H9 (cell line): Measurements from ENCODE around the gene VDAC1. TPM values are rescaled to one million over a fixed set of nuclear protein-coding genes. Genes with fewer than 3 reads are reported as not detected.

ENCODE experiments used
- DNase-seq: peaks from one replicate; pipeline ENCODE4 v3.0.0-alpha.2; 2017
- H2AFZ ChIP-seq: one replicate; pipeline ENCODE4 v1.6.1; 2013; ENCODE audit warnings: mild to moderate bottlenecking, low read length, control low read depth, moderate library complexity
- H2AK5ac ChIP-seq: 2 replicates; pipeline ENCODE4 v1.6.1; 2013; ENCODE audit warnings: low read length, control low read depth, mixed read lengths; ENCODE audit not compliant: insufficient read length
- H2BK120ac ChIP-seq: one replicate; pipeline ENCODE4 v1.6.1; 2013; ENCODE audit warnings: low read depth, mild to moderate bottlenecking, low read length, control low read depth, inconsistent platforms; ENCODE audit not compliant: poor library complexity, severe bottlenecking
- H2BK12ac ChIP-seq: 2 replicates; pipeline ENCODE4 v1.6.1; 2013; ENCODE audit warnings: low read length, control low read depth, mixed read lengths, low read depth; ENCODE audit not compliant: insufficient read length
- H2BK15ac ChIP-seq: 2 replicates; pipeline ENCODE4 v1.6.1; 2013; ENCODE audit warnings: low read depth, low read length, control low read depth
- H2BK20ac ChIP-seq: one replicate; pipeline ENCODE4 v1.6.1; 2013; ENCODE audit warnings: low read depth, mild to moderate bottlenecking, low read length, control low read depth, inconsistent platforms; ENCODE audit not compliant: poor library complexity, severe bottlenecking
- H2BK5ac ChIP-seq: 2 replicates; pipeline ENCODE4 v1.6.1; 2013; ENCODE audit warnings: low read length, control low read depth, mixed read lengths; ENCODE audit not compliant: insufficient read length
- H3K14ac ChIP-seq: 2 replicates; pipeline ENCODE4 v1.6.1; 2013; ENCODE audit warnings: low read length, control low read depth; ENCODE audit not compliant: insufficient read depth
- H3K18ac ChIP-seq: 2 replicates; pipeline ENCODE4 v1.6.1; 2013; ENCODE audit warnings: low read depth, mild to moderate bottlenecking, mixed read lengths, low read length, control low read depth; ENCODE audit not compliant: insufficient read length
- H3K23ac ChIP-seq: 2 replicates; pipeline ENCODE4 v1.6.1; 2013; ENCODE audit warnings: low read length, control low read depth, mixed read lengths, low read depth; ENCODE audit not compliant: insufficient read length
- H3K23me2 ChIP-seq: 2 replicates; pipeline ENCODE4 v1.6.1; 2013; ENCODE audit warnings: low read depth, mild to moderate bottlenecking, mixed read lengths, low read length, control low read depth; ENCODE audit not compliant: insufficient read length, poor library complexity, severe bottlenecking
- H3K27ac ChIP-seq: 2 replicates; pipeline ENCODE4 v1.5.1; 2013; ENCODE audit warnings: low read length, control low read depth, mixed read lengths, low read depth; ENCODE audit not compliant: insufficient read length
- H3K27me3 ChIP-seq: 2 replicates; pipeline ENCODE4 v1.6.1; 2013; ENCODE audit warnings: low read length, control low read depth, inconsistent platforms; ENCODE audit not compliant: insufficient read depth
- H3K4ac ChIP-seq: 2 replicates; pipeline ENCODE4 v1.6.1; 2013; ENCODE audit warnings: low read depth, mild to moderate bottlenecking, control low read depth, inconsistent platforms, low read length, moderate library complexity
- H3K4me1 ChIP-seq: 2 replicates; pipeline ENCODE4 v1.6.1; 2013; ENCODE audit warnings: low read length, control low read depth, inconsistent platforms; ENCODE audit not compliant: insufficient read depth
- H3K4me2 ChIP-seq: 2 replicates; pipeline ENCODE4 v1.6.1; 2013; ENCODE audit warnings: low read length, control low read depth, mixed read lengths; ENCODE audit not compliant: insufficient read length, insufficient read depth
- H3K56ac ChIP-seq: 2 replicates; pipeline ENCODE4 v1.6.1; 2013; ENCODE audit warnings: low read depth, mild to moderate bottlenecking, mixed read lengths, low read length, control low read depth; ENCODE audit not compliant: insufficient read length
- H3K79me1 ChIP-seq: 2 replicates; pipeline ENCODE4 v1.6.1; 2013; ENCODE audit warnings: low read depth, mild to moderate bottlenecking, moderate library complexity, low read length, control low read depth, inconsistent platforms; ENCODE audit not compliant: insufficient read depth, poor library complexity, severe bottlenecking
- H3K79me2 ChIP-seq: 2 replicates; pipeline ENCODE4 v1.6.1; 2013; ENCODE audit warnings: low read length, control low read depth, inconsistent platforms; ENCODE audit not compliant: insufficient read depth
- H3K9ac ChIP-seq: 2 replicates; pipeline ENCODE4 v1.6.1; 2013; ENCODE audit warnings: low read length, control low read depth, mixed read lengths; ENCODE audit not compliant: insufficient read length; ENCODE audit errors: extremely low read depth
- H3K9me3 ChIP-seq: one replicate; pipeline ENCODE4 v1.6.1; 2013; ENCODE audit warnings: low read depth, low read length, inconsistent platforms; ENCODE audit not compliant: control insufficient read depth
- H3T11ph ChIP-seq: one replicate; pipeline ENCODE4 v1.6.1; 2013; ENCODE audit warnings: mild to moderate bottlenecking, low read length, control low read depth, inconsistent platforms
- H4K20me1 ChIP-seq: one replicate; pipeline ENCODE4 v1.6.1; 2013; ENCODE audit not compliant: control insufficient read depth, insufficient read length, insufficient read depth
- H4K5ac ChIP-seq: 2 replicates; pipeline ENCODE4 v1.6.1; 2013; ENCODE audit warnings: low read depth, mild to moderate bottlenecking, mixed read lengths, low read length, control low read depth; ENCODE audit not compliant: insufficient read length
- H4K8ac ChIP-seq: replicated peaks from 2 replicates; pipeline ENCODE4 v1.6.1; 2013; ENCODE audit warnings: low read length, control low read depth, mixed read lengths, low read depth; ENCODE audit not compliant: insufficient read length
- H4K91ac ChIP-seq: 2 replicates; pipeline ENCODE4 v1.6.1; 2013; ENCODE audit warnings: low read depth, mild to moderate bottlenecking, moderate library complexity, mixed read lengths, low read length, control low read depth; ENCODE audit not compliant: insufficient read length
- H3K27ac Mint-ChIP-seq, 3 experiments: 2 replicates in 2 of 3; 3 replicates in 1 of 3; pipeline ENCODE4 v1.8.0; 2020 to 2021; ENCODE audit warnings: mixed read lengths in 3 of 3, mild to moderate bottlenecking in 1 of 3, moderate library complexity in 1 of 3
- H3K27me3 Mint-ChIP-seq: 2 replicates; pipeline ENCODE4 v1.8.0; 2021; ENCODE audit warnings: low read depth, mild to moderate bottlenecking, moderate library complexity, mixed read lengths
- H3K36me3 Mint-ChIP-seq, 3 experiments: 2 replicates in 2 of 3; 3 replicates in 1 of 3; pipeline ENCODE4 v1.8.0; 2020 to 2021; ENCODE audit warnings: low read depth in 3 of 3, mixed read lengths in 3 of 3; ENCODE audit not compliant: insufficient read depth in 1 of 3
- H3K4me1 Mint-ChIP-seq, 2 experiments: 2 replicates each; pipeline ENCODE4 v1.8.0; 2020; ENCODE audit warnings: mixed read lengths in 2 of 2
- H3K4me3 Mint-ChIP-seq, 2 experiments: 2 replicates in 1 of 2; 3 replicates in 1 of 2; pipeline ENCODE4 v1.8.0; 2020 to 2021; ENCODE audit warnings: mild to moderate bottlenecking in 2 of 2, mixed read lengths in 2 of 2, moderate library complexity in 1 of 2
- H3K9me3 Mint-ChIP-seq, 2 experiments: 2 replicates in 1 of 2; 3 replicates in 1 of 2; pipeline ENCODE4 v1.8.0; 2020; ENCODE audit warnings: mild to moderate bottlenecking in 2 of 2, mixed read lengths in 2 of 2, moderate library complexity in 1 of 2
- CTCF ChIP-seq: fragments of 200-600 bp; sonication (generic); conservative IDR thresholded peaks from 3 replicates; pipeline ENCODE4 v1.8.0; 2021; ENCODE audit warnings: antibody characterized with exemption, mild to moderate bottlenecking
- WGBS: extraction: QIAGEN DNeasy Blood & Tissue Kit; methylation state at CpG from one replicate; pipeline ENCODE4 v1.1.7; 2013; ENCODE audit warnings: missing lambda C conversion rate, low lambda C conversion rate, mixed read lengths; ENCODE audit not compliant: insufficient read length; ENCODE audit errors: extremely low coverage; 5-methylcytosine and 5-hydroxymethylcytosine counted together
- total RNA-seq: library from RNA; stranded (reverse); gene quantifications from 2 replicates; pipeline ENCODE4 v1.2.1, GENCODE V29; 2021

VDAC1 gene
- total RNA-seq, 1 experiment from 2014 or later, result 208 TPM

- no peak overlapping the region for H3K27ac ChIP-seq
- H3K27ac Mint-ChIP-seq, result no peak overlapping the region
- no peaks in the 10 kb centered on the region for H3K4me1 ChIP-seq
- H3K23me2 ChIP-seq, result peaks cover 7% of the 10 kb centered on the region
- H3K14ac ChIP-seq, result no peak overlapping the region
- no peaks in the 10 kb centered on the region; the same call in 1 of the 2 replicates for H3K27me3 Mint-ChIP-seq
- no CpG with 5 or more reads among the region's 5 CpGs for WGBS
- H3K18ac ChIP-seq, result no peak overlapping the region
- H3T11ph ChIP-seq, result no peak overlapping the region
- H3K27me3 ChIP-seq, result no peaks in the 10 kb centered on the region
- no peak overlapping the region for H2BK120ac ChIP-seq
- H3K23ac ChIP-seq, result no peak overlapping the region
- peaks cover 0 to 10% (median 9%) of the 10 kb centered on the region in 3 experiments; a peak in 5 of 7 replicates for H3K36me3 Mint-ChIP-seq
- H3K4me2 ChIP-seq, result peak overlapping the region; percentile 96
- no peak overlapping the region for H4K5ac ChIP-seq
- no peak overlapping the region for H2BK12ac ChIP-seq
- H4K20me1 ChIP-seq, result no peaks in the 10 kb centered on the region
- H3K79me1 ChIP-seq, result no peaks in the 10 kb centered on the region
- H3K9me3 Mint-ChIP-seq, result no peaks in the 10 kb centered on the region
- H4K91ac ChIP-seq, result no peak overlapping the region
- no peak overlapping the region for H2BK15ac ChIP-seq
- no peak overlapping the region for H3K4ac ChIP-seq
- no peaks in the 10 kb centered on the region for H3K9me3 ChIP-seq
- H2AFZ ChIP-seq, result no peak overlapping the region
- H3K4me1 Mint-ChIP-seq, result peaks cover 10 to 14% of the 10 kb centered on the region in 2 experiments
- no peak overlapping the region for H3K9ac ChIP-seq
- peaks cover 3% of the 10 kb centered on the region; the same call in 1 of the 2 replicates for H3K79me2 ChIP-seq
- H2BK20ac ChIP-seq, result no peak overlapping the region
- DNase-seq, result no peak
- H4K8ac ChIP-seq, result no peak overlapping the region
- TF ChIP-seq CTCF, result no peak
- H2AK5ac ChIP-seq, result no peak overlapping the region
- H3K4me3 Mint-ChIP-seq, result peak overlapping the region; percentile 99
- no peak overlapping the region for H2BK5ac ChIP-seq
- H3K56ac ChIP-seq, result no peak overlapping the region
These were observed 37.7 kb downstream of the VDAC1 start for GRCh38 chr5:133967124-133967523.
